GM10248 (cell line): ENCODE results near the gene KCNQ1.

Experiments
- CTCF ChIA-PET: fragments of 300-600 bp; sonication (Branson Sonifier 250); formaldehyde crosslinking; extraction: SDS; loops from one replicate; lab custom pipeline; 2021; ENCODE audit warnings: antibody characterized with exemption; lab: Yijun Ruan, JAX
- POLR2A ChIA-PET: fragments of 350-650 bp; sonication (Branson Sonifier 250); formaldehyde crosslinking; extraction: SDS; loops from one replicate; lab custom pipeline; 2020; ENCODE audit warnings: antibody characterized with exemption; lab: Yijun Ruan, JAX
- DNase-seq: peaks from one replicate; pipeline ENCODE4 v3.0.0; 2012; ENCODE audit errors: extremely low spot score
- TF ChIP-seq, protein P1 (sequence below): IDR thresholded peaks from 2 replicates; pipeline ENCODE4 v1.5.1; 2012; ENCODE audit warnings: mild to moderate bottlenecking, low read depth; ENCODE audit errors: extremely low read depth, missing control alignments, control extremely low read depth

KCNQ1 gene

GRCh38 chr11:2846470-2846869 is 401.7 kb downstream of the KCNQ1 start:
- no peak for DNase-seq
- TF ChIP-seq, protein P1, sequence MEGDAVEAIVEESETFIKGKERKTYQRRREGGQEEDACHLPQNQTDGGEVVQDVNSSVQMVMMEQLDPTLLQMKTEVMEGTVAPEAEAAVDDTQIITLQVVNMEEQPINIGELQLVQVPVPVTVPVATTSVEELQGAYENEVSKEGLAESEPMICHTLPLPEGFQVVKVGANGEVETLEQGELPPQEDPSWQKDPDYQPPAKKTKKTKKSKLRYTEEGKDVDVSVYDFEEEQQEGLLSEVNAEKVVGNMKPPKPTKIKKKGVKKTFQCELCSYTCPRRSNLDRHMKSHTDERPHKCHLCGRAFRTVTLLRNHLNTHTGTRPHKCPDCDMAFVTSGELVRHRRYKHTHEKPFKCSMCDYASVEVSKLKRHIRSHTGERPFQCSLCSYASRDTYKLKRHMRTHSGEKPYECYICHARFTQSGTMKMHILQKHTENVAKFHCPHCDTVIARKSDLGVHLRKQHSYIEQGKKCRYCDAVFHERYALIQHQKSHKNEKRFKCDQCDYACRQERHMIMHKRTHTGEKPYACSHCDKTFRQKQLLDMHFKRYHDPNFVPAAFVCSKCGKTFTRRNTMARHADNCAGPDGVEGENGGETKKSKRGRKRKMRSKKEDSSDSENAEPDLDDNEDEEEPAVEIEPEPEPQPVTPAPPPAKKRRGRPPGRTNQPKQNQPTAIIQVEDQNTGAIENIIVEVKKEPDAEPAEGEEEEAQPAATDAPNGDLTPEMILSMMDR: no peak
- POLR2A ChIA-PET: no interaction called here
- CTCF ChIA-PET: no interaction called here

GRCh38 chr11:2847561-2847960 is 402.8 kb downstream of the KCNQ1 start:
- ChIA-PET CTCF (no interaction called here), POLR2A (no interaction called here)
- no peak for DNase-seq
- TF ChIP-seq, protein P1: no peak

- ChIA-PET CTCF (no interaction called here), POLR2A (no interaction called here)
- TF ChIP-seq, protein P1: no peak
- DNase-seq: no peak
Measured at GRCh38 chr11:2848497-2848896, 403.7 kb downstream of the KCNQ1 start.

GRCh38 chr11:2849994-2850770 is 405.4 kb downstream of the KCNQ1 start:
- ChIA-PET POLR2A (no interaction called here), CTCF (no interaction called here)
- DNase-seq: no peak
- TF ChIP-seq, protein P1: no peak

- TF ChIP-seq, protein P1: no peak
- POLR2A ChIA-PET: no interaction called here
- CTCF ChIA-PET: no interaction called here
- no peak for DNase-seq
Measured at GRCh38 chr11:2853401-2853800, 408.6 kb downstream of the KCNQ1 start.

DNA sequence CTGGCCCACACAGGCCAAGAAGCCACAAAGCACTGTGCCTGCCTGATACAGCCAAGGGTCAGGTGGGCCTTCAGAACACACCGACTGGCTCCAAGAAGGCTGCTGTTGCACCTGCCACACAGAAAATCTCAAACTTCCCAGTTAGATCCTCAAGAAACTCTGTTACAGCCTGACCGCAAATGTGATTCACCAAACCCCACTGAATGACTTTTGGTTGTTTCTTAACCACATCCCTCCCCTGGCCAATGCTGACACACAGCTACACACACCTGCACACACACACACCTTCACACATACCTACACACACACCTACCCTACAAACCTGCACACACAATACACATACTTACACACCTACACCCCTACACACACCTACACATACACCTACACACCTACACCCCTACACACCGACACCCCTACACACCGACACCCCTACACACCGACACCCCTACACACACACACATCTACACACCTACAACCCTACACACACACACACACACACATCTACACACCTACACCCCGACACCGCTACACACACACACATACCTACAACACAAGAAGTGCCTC is 409.3 kb downstream of the KCNQ1 start:
- ChIA-PET CTCF (no interaction called here), POLR2A (no interaction called here)
- DNase-seq: no peak
- TF ChIP-seq, protein P1: no peak
